Measurements from ENCODE around the gene AOPEP.

- TF ChIP-seq POLR2A (IDR thresholded peaks at IDR 0.05) = no peak
- TF ChIP-seq, protein P1, sequence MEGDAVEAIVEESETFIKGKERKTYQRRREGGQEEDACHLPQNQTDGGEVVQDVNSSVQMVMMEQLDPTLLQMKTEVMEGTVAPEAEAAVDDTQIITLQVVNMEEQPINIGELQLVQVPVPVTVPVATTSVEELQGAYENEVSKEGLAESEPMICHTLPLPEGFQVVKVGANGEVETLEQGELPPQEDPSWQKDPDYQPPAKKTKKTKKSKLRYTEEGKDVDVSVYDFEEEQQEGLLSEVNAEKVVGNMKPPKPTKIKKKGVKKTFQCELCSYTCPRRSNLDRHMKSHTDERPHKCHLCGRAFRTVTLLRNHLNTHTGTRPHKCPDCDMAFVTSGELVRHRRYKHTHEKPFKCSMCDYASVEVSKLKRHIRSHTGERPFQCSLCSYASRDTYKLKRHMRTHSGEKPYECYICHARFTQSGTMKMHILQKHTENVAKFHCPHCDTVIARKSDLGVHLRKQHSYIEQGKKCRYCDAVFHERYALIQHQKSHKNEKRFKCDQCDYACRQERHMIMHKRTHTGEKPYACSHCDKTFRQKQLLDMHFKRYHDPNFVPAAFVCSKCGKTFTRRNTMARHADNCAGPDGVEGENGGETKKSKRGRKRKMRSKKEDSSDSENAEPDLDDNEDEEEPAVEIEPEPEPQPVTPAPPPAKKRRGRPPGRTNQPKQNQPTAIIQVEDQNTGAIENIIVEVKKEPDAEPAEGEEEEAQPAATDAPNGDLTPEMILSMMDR (IDR thresholded peaks at IDR 0.05 in 4 of 5, conservative IDR thresholded peaks at IDR 0.05 in 1 of 5) = no peak
Observed at GRCh38 chr9:94912700-94913249, 186.3 kb downstream of the AOPEP start.
